ENCODE data around the gene SMIM35.

Gene SMIM35

GRCh38 chr11:118016104-118016503 lies 70.7 kb downstream of the SMIM35 start:
- CTCF ChIA-PET = no interaction called here
- H3K27ac ChIP-seq (ENCODE audit: extremely low read depth, low read depth, low read length) = no peak overlapping the region
- H3K36me3 ChIP-seq (ENCODE audit: control insufficient read depth in 2 of 2, insufficient read depth in 1 of 2, low read length in 2 of 2) = no peaks in the 10 kb centered on the region
- H3K9me3 ChIP-seq (ENCODE audit: control insufficient read depth, insufficient read depth, low read depth, low read length) = no peaks in the 10 kb centered on the region
- POLR2A ChIA-PET = no interaction called here
- no peak overlapping the region for H3K4me3 ChIP-seq (ENCODE audit: low read depth, low read length)
- TF ChIP-seq ZBTB8A (tag by site-specific recombination; IDR thresholded peaks at IDR 0.05) (no peak), KLF17 (tag by site-specific recombination; IDR thresholded peaks at IDR 0.05) (no peak), YY2 (tag by site-specific recombination; IDR thresholded peaks at IDR 0.05) (no peak), ZNF16 (tag by site-specific recombination; IDR thresholded peaks at IDR 0.05; ENCODE audit: low read depth) (no peak), ZSCAN5A (tag by site-specific recombination; IDR thresholded peaks at IDR 0.05) (no peak), ZNF658 (tag by site-specific recombination; IDR thresholded peaks at IDR 0.05) (no peak), ZNF596 (tag by site-specific recombination; IDR thresholded peaks at IDR 0.05) (no peak)
- no peaks in the 10 kb centered on the region for H3K4me1 ChIP-seq (ENCODE audit: control insufficient read depth, insufficient read depth, low read length)

GRCh38 chr11:118015385-118015841 lies 71.3 kb downstream of the SMIM35 start:
- TF ChIP-seq PATZ1 (tag by site-specific recombination; IDR thresholded peaks at IDR 0.05) (no peak), ZNF341 (tag by site-specific recombination; IDR thresholded peaks at IDR 0.05; ENCODE audit: low read depth) (no peak), ZNF354C (tag by site-specific recombination; IDR thresholded peaks at IDR 0.05; ENCODE audit: borderline replicate concordance, low read depth) (no peak), ZNF391 (tag by site-specific recombination; IDR thresholded peaks at IDR 0.05; ENCODE audit: borderline replicate concordance, low read depth) (no peak), GLIS2 (tag by site-specific recombination; IDR thresholded peaks at IDR 0.05) (no peak), ZNF10 (tag by site-specific recombination; IDR thresholded peaks at IDR 0.05) (no peak), ZNF639 (tag by site-specific recombination; IDR thresholded peaks at IDR 0.05) (no peak), ZNF610 (tag by site-specific recombination; IDR thresholded peaks at IDR 0.05; ENCODE audit: borderline replicate concordance) (no peak), YY2 (tag by site-specific recombination; IDR thresholded peaks at IDR 0.05) (no peak), ZNF423 (tag by site-specific recombination; IDR thresholded peaks at IDR 0.05) (no peak), ZNF112 (tag by site-specific recombination; IDR thresholded peaks at IDR 0.05) (no peak), KLF10 (tag by site-specific recombination; IDR thresholded peaks at IDR 0.05) (no peak)
- Histone ChIP-seq H3K27ac (ENCODE audit: extremely low read depth, low read depth, low read length) (no peak overlapping the region), H3K4me3 (ENCODE audit: low read depth, low read length) (no peak overlapping the region), H3K9me3 (ENCODE audit: control insufficient read depth, insufficient read depth, low read depth, low read length) (no peaks in the 10 kb centered on the region), H3K36me3 (ENCODE audit: control insufficient read depth in 2 of 2, insufficient read depth in 1 of 2, low read length in 2 of 2) (no peaks in the 10 kb centered on the region), H3K4me1 (ENCODE audit: control insufficient read depth, insufficient read depth, low read length) (no peaks in the 10 kb centered on the region)
- POLR2A ChIA-PET = no interaction called here
- CTCF ChIA-PET = no interaction called here
